Left ventricle myocardium superior (tissue), 1 donor: ENCODE results near the gene UBE2G2. TPM values are rescaled to one million over a fixed set of nuclear protein-coding genes. Genes with fewer than 3 reads are reported as not detected.
"Not testable (repeated sequence)": the region's sequence is repeated elsewhere in the genome, so short reads cannot be mapped to it uniquely, and the experiment has no call there.

Experiments
- ATAC-seq: fragments of 200-7000 bp; cut with Tn5 transposase; one replicate; pipeline ENCODE4 v1.9.1; 2020; ENCODE audit warnings: mild to moderate bottlenecking, moderate library complexity
- DNase-seq: peaks from one replicate; pipeline ENCODE4 v3.0.0-alpha.2; 2020
- intact Hi-C: fragments of 100-400 bp; cut with micrococcal nuclease; formaldehyde crosslinking; loops from one replicate; pipeline ENCODE4 v1.11.0; 2022
- total RNA-seq: library from RNA; stranded (reverse); fragmentation: NEBNext Ultra II Directional; extraction: Animal tissue kit (Norgen Biotek cat#: 25700); gene quantifications from one replicate; pipeline ENCODE4 v1.2.1, GENCODE V29; 2021
- donor health status: DM: no; HTN: yes; CAD: no; lungs with severe emphysema.

The UBE2G2 gene
- total RNA-seq, 1 donor from 2014 or later, result 70.0 TPM

DNA sequence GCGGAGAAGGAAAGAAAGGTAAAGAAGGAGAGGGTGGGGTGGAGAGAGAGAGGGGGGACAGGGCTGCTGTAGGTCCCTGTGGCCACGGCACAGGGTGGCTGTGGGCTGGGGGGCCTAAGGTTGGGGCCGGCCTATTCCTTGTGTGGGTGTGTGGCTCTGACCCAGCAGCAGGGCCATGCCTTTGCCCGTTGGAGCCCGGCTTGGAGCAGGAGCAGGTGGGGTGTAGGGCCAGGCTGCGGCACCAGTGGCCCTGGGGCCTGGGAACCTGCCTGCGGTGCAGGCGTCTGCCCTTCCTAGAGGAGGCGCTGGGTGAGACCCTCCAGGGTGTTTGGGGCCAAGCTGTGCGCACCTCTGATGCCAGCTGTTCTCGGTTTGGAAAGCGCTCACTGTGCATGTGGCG, 35.9 kb upstream of the UBE2G2 start:
- ATAC-seq (no peak), DNase-seq (no peak)
- intact Hi-C loops, result no loop called here

DNA sequence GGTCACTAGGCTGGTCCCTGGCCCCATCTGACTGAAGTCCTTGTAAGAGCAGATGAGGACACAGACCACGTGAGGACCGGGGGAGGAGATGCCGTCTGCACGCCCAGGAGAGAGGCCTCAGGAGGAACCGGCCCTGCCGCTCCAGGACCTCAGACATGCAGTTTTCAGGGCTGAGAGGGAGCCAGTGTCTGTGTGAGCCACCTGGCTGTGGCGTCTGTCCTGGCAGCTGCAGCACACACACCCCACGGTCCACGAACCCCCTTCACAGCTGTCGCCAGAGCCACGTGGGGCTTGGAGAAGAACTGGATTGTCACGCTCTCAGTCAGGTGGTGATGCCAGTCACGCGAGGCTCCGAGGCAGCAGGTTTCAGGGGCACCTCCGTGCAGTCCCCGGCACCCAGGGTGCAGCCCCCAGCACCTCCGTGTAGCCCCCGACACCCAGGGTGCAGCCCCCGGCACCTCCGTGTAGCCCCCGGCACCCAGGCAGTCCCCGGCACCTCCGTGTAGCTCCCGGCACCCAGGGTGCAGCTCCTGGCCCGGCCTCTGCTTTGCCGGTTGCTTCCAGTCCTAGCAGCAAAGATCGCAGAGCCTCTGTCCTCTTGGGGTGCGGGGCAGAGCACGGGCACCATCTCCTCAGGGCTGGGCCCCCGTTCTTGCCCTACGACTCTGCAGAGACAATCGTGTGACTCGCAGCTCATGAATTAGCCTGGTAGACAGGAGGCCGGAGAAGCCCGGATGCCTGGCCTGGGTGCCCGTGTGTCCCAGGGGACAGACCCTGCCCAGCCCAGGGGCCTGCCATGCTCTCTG, 35.2 kb upstream of the UBE2G2 start:
- DNase-seq (peak; percentile 46), ATAC-seq (peak; percentile 71)
- intact Hi-C loops, result no loop called here

DNA sequence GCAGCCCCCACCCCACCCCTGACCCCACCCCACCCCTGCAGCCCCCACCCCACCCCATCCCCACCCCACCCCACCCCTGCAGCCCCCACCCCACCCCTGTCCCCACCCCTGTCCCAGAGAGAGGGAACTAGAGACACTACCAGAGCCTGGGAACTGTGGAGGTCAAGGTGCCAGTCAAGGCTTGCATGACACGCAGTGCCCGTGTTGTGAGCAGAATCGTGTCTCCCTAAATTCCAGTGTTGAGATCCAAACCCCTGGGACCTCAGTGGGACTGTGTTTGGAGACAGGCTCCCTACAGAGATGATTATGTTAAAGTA, 34.7 kb upstream of the UBE2G2 start:
- DNase-seq (no peak), ATAC-seq (no peak)
- intact Hi-C loops, result no loop called here

DNA sequence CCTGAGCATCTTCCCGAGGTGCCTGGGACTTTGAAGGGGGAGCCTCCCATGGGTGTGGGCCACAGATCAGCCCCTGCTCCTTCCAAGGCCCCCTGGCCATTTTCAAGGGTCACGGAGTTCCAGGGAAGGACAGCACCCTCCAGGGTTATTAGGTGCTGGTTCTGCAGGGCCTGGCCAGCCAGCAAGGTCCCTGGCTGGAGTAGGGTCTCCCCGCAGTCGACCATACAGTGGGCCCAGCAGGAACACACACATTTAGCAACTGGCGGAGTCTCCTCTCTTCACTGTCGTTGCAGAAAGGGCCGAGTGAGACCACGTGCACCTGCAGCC, 34.0 kb upstream of the UBE2G2 start:
- no peak for DNase-seq
- intact Hi-C loops, result no loop called here
- no peak for ATAC-seq

DNA sequence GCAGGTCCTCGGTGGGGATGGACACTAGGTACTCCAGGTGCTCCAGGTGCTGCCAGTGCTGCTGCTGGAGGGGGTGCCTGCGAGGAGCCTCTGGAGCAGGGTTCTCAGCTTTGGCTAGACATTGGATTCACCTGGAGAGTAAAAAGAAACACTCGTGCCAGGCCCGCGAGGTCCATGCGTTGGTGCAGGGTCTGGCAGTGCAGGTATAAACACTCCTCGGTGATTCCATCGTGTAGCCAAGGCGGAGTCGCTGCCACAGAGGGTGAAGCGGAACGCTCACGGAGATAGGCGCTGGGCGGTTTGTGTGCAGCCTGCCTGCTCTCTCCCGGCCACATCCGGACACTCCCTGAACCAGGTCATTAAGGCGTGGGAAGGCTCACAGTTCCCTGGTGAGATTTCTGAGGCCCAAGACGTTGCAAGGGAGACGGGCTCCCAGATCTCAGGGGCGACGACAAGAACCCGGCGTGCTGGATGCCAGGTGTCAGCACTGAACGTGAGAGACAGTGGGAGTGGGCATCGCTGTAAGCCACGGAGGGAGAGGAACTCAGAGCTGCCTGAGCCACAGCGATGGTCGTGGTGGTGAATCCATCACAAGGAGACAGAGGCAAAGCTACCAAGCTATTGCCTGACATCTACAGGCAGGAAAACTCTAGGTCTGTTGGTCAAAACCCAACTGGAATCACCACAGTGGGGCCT, 33.5 kb upstream of the UBE2G2 start:
- intact Hi-C loops, result no loop called here
- no peak for ATAC-seq
- DNase-seq, result no peak

DNA sequence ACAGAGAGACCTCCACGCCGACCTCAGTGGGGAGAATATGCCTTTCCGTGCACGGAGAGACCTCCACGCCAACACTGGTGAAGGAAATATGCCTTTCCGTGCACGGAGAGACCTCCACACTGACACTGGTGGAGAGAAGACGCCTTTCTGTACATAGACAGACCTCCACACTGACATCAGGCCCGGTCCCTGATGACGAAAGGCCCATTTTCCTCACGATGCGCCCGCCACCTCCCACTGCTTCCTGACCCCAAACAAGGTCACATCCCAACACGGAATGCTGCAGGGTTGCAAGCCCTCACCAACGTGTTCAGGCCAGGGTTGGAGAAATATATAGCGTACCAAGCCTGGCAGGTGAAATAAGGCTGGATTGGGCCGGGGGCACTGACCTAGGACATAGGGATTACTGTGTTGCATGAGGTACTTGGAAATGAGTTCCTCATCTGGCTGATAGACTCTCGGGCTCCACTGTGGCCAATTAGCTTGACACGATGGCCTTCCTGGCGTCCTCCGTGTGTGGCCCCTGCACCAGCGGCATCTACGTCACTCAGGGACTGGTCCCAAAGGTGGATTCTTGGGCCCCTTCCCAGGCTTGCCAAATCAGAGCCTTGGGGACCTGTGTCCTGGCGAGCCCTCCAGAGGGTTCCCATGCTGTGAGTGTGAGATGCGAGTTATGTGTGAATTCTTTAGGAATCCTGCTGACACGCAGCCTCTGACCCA, 32.8 kb upstream of the UBE2G2 start:
- ATAC-seq (no peak), DNase-seq (no peak)
- intact Hi-C loops, result no loop called here

DNA sequence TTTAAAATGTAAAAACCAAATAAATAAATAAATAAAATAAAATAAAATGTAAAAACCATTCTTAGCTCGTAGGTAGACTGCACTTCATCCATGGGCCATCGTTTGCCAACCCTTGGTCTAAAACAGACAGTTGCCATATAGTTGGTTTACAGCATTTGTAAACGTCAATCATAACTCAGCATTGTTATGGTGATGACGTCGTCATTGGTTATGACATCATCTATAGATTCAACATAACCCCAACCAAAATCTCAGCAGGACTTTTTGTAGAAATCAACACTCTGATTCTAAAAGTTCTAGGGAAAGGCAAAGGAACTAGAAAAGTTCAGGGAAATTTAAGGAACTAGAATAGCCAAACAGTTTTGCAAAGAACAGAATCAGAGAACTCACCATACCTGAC, 32.0 kb upstream of the UBE2G2 start:
- DNase-seq (no peak), ATAC-seq (no peak)
- intact Hi-C loops, result no loop called here

DNA sequence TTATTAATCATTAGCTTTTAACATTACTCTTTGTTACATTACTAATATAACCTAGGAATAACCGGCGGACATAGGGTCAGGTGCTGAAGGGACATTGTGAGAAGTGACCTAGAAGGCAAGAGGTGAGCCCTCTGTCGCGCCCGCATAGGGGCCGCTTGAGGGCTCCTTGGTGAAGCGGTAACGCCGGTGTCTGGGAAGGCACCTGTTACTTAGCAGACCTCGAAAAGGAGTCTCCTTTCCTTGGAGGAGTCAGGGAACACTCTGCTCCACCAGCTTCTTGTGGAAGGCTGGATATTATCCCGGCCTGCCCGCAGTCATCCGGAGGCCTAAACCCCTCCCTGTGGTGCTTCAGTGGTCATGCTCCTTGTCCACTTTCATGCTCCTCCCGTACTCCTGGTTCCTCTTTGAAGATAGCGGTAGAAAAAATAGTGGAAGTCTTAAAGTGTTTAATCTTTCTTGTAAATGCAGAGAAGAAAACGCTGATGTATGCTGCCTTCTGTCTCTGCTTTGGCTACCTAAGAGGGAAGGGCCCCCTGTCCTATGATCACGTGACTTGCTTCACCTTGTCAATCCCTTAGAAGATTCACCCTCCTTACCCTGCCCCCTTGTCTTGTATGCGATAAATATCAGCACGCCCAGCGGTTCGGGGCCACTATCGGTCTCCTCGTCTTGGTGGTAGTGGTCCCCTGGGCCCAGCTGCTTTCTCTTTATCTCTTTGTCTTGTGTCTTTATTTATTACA, 31.1 kb upstream of the UBE2G2 start:
- intact Hi-C loops, ATAC-seq: not testable (repeated sequence)

DNA sequence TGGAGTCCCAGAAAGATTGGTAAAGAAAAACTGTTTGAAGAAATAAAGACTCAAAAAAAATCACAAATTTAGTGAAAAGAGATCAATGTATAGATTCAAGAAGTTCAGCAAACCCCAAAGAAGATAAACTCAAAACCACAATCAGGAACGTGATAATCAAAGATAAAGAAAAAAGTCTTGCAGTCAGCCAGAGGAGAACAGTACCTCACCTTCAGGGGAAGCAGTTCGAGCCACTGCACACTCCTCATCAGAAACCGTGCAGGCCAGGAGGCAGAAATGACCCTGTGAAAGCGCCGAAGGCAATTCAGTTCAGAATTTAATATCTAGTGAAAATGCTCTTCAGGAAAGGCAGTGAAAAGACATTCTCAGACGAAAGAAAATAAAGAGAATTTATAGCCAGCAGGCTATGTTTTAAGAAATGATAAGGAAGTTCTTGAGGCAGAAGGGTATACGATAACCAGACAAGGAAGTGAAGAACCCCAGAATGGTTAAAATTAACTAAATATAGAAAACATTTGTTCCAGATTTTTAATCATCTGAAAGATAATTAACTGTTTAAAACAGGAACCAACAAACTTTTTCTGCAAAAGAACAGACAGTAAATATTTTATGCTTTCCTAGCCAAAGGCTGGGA, 29.7 kb upstream of the UBE2G2 start:
- intact Hi-C loops, result no loop called here
- no peak for DNase-seq
- no peak for ATAC-seq

More for the DNA sequence above, 31.1 kb upstream of the UBE2G2 start:
- not testable (repeated sequence) for DNase-seq

DNA sequence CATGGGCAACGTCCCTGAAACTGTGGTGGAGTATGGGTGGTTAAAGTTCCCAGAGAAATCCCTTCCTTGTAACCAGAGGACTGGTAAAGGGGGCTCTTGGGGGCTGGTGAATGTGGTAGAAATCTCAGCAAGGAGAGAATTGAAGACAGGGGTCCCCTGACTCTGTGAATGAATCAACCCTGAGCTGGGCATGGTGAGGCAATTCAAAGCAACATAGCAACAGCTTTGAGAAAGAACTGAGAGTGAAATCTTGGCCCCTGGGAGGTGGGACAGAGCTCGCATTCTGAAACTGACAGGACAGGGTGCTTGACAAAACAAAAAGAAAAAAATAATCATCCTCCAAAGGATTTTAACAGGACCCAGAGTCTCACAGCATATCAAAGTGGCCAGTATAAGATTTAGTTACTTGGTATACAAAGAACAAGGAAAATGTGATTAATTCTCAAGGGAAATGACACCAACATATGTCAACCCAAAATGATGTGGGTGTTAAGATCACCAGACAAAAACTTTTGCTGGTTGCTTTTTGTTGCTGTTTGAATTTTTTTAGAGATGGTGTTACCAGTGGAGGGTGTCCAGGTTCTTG, 28.0 kb upstream of the UBE2G2 start:
- DNase-seq (no peak), ATAC-seq (no peak)
- intact Hi-C loops, result no loop called here

DNA sequence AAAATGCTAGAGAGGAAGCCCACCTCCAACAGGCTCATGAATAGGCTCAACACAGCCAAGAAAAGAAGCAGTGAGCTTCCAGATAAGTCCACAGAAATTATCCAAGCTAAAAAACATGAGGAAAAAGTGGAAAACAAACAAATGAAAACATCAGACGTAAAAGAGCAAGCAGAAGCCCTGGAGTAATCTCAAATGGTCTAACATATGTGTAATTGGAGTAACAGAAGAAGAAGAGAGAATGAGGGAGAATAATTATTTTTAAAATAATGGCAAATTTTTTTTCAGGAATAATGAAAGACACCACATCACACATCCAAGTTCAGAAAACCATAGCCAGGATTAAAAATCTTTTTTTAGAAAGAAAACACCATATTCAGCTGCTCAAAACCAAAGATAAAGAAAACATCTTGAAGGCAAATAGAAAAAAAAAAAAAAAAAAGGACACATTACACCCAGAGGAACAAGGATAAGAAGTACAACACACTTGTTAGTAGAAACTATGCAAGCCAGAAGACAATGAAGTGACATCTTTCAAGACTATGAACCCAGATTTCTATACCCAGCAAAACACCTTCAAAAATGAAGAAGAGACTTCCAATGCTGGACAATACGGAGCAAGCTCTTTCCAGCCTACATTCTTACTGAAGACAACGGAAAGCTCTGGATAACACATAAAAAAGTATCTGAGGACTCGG, 26.9 kb upstream of the UBE2G2 start:
- ATAC-seq (no peak), DNase-seq (no peak)
- intact Hi-C loops, result no loop called here

DNA sequence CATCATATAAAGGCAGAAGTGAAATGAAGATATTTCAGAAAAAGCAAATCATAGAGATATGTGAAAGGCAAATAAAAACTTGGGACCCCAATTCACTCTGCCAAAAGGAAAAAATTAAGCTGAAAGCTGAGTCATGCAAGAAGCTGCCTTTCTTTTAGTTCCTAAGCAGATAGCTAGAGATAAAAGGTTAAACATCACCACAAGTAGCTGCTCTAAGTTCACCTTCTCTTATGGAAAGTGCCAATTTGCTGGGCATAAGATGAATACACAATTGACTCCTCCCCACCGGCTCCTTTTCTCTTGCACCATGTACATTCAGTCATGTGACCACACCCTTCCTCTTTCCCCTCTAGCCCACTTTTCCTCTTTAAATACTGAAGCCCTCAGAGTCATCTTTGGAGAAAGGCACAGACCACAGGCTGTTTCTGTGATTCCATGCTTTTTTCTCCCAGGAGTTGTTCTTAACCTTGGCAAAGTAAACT, 21.6 kb upstream of the UBE2G2 start:
- DNase-seq (no peak), ATAC-seq (no peak)
- intact Hi-C loops, result no loop called here

DNA sequence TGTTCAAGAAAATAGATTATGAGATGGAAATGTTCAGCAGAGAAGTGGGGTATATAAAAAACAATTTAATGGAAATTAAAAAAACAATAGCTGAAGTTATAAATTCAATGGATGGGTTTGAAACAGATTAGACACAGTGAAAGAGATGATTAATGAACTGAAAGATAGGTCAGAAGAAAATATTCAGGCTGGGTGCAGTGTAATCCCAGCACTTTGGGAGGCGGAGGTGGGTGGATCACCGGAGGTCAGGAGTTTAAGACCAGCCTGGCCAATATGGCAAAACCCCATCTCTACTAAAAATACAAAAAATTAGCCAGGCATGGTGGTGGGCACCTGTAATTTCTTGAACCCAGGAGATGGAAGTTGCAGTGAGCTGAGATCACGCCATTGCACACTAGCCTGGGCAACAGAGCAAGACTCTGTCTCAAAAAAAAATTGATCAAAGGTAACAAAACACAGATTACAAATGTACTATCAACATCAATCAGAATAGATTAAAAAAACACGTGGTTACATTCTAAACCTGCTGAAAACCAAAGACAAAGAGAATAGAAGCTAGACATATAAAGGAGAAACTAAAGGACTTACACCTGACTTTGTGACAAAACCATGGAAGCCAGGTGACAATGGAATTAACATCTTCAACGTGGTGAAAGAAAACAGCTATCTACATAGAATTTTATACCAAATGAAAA, 21.0 kb upstream of the UBE2G2 start:
- DNase-seq (no peak), ATAC-seq (no peak)
- intact Hi-C loops, result no loop called here

DNA sequence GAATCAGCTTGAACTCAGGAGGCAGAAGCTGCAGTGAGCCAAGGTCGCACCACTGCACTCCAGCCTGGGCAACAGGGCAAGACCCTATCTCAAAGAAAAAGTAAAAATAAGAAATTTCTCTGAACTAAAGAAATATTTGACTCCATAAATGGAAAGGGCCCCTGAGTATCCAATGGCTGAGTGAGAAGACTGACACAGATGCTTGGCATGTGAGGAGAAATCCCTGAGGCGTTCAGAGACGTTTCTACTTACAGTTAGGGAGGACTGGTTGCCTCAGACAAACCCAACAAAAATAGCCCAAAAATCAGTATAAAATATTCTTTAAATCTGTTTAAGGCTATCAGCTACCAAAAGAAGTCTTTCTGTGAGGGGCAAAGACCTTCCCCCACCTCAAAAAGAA, 19.2 kb upstream of the UBE2G2 start:
- intact Hi-C loops, result no loop called here
- DNase-seq (no peak), ATAC-seq (no peak)

DNA sequence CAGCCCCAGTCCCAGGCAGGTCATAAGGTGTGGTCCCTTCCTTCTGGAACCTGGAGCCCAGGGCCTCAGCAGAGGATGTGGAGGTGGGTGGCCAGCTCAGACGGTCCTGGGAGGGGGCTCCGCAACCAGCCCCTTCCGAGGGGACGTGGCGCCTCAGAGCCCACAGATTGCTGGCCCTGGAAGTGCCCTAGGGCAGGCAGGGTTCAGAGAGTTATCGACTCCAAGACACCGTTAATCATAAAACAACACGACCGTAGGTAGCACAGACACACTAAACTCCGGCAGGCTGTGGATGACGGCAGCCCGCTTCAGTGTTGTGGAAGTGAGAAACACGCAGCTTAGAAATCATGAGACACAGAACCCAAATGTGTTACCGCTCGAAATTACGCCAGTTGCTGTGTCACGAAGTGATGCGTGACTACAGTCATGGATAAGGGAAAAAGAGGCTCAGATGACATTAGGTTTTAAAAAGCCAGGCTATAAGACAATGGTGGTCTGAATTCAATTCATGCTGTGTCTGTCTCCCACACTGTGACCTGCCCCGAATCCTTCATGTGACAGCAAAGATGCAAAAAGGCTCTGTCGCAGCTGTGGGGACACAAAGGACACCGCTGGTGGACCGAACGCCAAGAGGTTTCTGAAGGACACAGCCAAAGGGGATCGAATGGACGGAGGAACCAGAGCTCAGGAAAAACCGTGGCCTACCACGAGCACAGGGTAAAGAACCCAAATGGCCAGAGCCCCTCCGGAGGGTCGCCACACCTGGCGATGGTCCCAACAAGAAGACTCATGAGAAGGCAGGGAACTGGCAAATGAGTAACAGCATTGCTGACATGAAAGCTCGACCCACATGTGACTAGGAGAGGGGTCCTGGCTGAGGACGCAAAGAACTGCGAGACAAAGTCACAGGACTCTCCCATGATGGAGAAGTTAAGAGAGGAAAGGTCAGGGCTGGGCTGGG, 17.9 kb upstream of the UBE2G2 start:
- DNase-seq (no peak), ATAC-seq (no peak)
- intact Hi-C loops, result no loop called here

DNA sequence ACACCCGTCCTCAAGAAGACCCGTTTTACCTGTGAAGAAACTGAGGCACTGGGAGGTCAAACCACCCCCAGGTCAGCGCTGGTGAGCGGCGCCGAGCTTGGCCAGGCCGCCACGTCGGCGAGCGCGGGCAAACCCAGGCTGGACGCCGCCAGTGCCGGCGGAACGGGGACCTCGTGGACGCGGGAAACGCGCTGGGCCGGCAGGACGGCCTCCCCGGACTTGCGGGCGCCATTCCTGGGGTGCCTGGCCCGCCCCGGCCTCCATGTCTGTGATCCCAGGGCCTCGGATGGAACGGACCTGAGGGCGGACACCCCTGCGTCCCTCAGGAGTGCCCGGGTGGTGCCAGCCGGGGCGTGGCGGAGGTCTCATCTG, 17.0 kb upstream of the UBE2G2 start:
- intact Hi-C loops, result no loop called here
- DNase-seq (no peak), ATAC-seq (no peak)
